HCT116 (cell line): ENCODE results near the gene TBATA. TPM values are rescaled to one million over a fixed set of nuclear protein-coding genes. Genes with fewer than 3 reads are reported as not detected.

ENCODE experiments used
- ATAC-seq: fragments of 200-7000 bp; cut with Tn5 transposase; 2 replicates; pipeline ENCODE4 v1.9.1; 2020; ENCODE audit warnings: mild to moderate bottlenecking, moderate library complexity
- BruUV-seq: library from RNA; stranded (reverse); fragments of 400-500 nt; replicated peaks from 2 replicates; lab custom pipeline; 2021; lab: Mats Ljungman, UMichigan
- CTCF ChIA-PET: fragments of 300-600 bp; sonication (Branson Sonifier 250); formaldehyde crosslinking; loops from one replicate; lab custom pipeline; 2021; ENCODE audit warnings: antibody characterized with exemption; lab: Charles Lee
- POLR2A ChIA-PET: fragments of 300-600, 350-600 bp; sonication (Branson Sonifier 250); formaldehyde crosslinking; loops from one replicate; lab custom pipeline; 2021; ENCODE audit warnings: antibody characterized with exemption; lab: Charles Lee
- RAD21 ChIA-PET, 2 experiments: fragments of 300-600 bp; sonication (Branson Sonifier 250); formaldehyde crosslinking; loops; one replicate each; lab custom pipeline; 2023; ENCODE audit warnings: low total read pairs in 2 of 2; ENCODE audit not compliant: uncharacterized antibody in 2 of 2, unreplicated experiment in 2 of 2, low non-redundant PET in 1 of 2; lab: Charles Lee
- DNase-seq: peaks from one replicate; pipeline ENCODE4 v3.0.0-alpha.2; 2010; ENCODE audit warnings: low read depth, low spot score
- H2AFZ ChIP-seq: fragments of 200-600 bp; shearing (Covaris generic), sonication (generic); 2 replicates; pipeline ENCODE4 v1.6.1; 2017; ENCODE audit warnings: low read depth, mixed run types, mixed read lengths, antibody characterized with exemption, low read length; ENCODE audit not compliant: poor library complexity, severe bottlenecking
- H3K27ac ChIP-seq: 2 replicates; pipeline ENCODE4 v1.5.1; 2012; ENCODE audit warnings: low read depth, low read length
- H3K27me3 ChIP-seq: fragments of 200-600 bp; sonication (generic); 2 replicates; pipeline ENCODE4 v1.6.1; 2016; ENCODE audit warnings: mixed run types, low read length, mixed read lengths; ENCODE audit not compliant: insufficient read depth
- H3K36me3 ChIP-seq, 2 experiments: fragments of 200-500 bp in 1 of 2; fragments of 200-600 bp in 1 of 2; sonication (Bioruptor generic) in 1 of 2; sonication (generic) in 1 of 2; 2 replicates each; pipeline versions ENCODE4 v1.5.1 to v1.6.1; 2014 to 2016; ENCODE audit warnings: low read length in 2 of 2, inconsistent platforms in 1 of 2, mixed read lengths in 1 of 2, mixed run types in 1 of 2; ENCODE audit not compliant: insufficient read depth in 2 of 2, control insufficient read depth in 1 of 2
- H3K4me1 ChIP-seq, 2 experiments: fragments of 200-600 bp in 1 of 2; sonication (generic) in 1 of 2; 2 replicates each; pipeline versions ENCODE4 v1.5.1 to v1.6.1; 2012 to 2017; ENCODE audit warnings: low read length in 2 of 2, inconsistent platforms in 1 of 2, mild to moderate bottlenecking in 1 of 2, mixed read lengths in 1 of 2, mixed run types in 1 of 2, moderate library complexity in 1 of 2; ENCODE audit not compliant: insufficient read depth in 2 of 2, control insufficient read depth in 1 of 2
- H3K4me2 ChIP-seq: fragments of 200-600 bp; sonication (generic); 2 replicates; pipeline ENCODE4 v1.6.1; 2017; ENCODE audit warnings: mixed run types, low read length, mixed read lengths
- H3K4me3 ChIP-seq, 2 experiments: fragments of 200-600 bp in 1 of 2; sonication (generic) in 1 of 2; replicated peaks in 1 of 2; 2 replicates each; pipeline ENCODE4 v1.5.1; 2011 to 2016; ENCODE audit warnings: low read length in 2 of 2, control low read depth in 1 of 2, low read depth in 1 of 2, mild to moderate bottlenecking in 1 of 2, mixed read lengths in 1 of 2, mixed run types in 1 of 2
- H3K79me2 ChIP-seq: fragments of 200-600 bp; sonication (generic); 2 replicates; pipeline ENCODE4 v1.6.1; 2017; ENCODE audit warnings: mild to moderate bottlenecking, mixed run types, low read length, moderate library complexity, mixed read lengths; ENCODE audit not compliant: insufficient read depth
- H3K9ac ChIP-seq: fragments of 200-600 bp; sonication (generic); 2 replicates; pipeline ENCODE4 v1.6.1; 2016; ENCODE audit warnings: low read length, mixed read lengths
- H3K9me2 ChIP-seq: fragments of 200-600 bp; sonication (generic), shearing (Covaris generic); 2 replicates; pipeline ENCODE4 v1.6.1; 2017; ENCODE audit warnings: mixed run types, mild to moderate bottlenecking, moderate library complexity; ENCODE audit not compliant: insufficient read depth
- H3K9me3 ChIP-seq, 2 experiments: fragments of 200-500 bp in 1 of 2; fragments of 200-600 bp in 1 of 2; sonication (Bioruptor generic) in 1 of 2; sonication (generic) in 1 of 2; 2 replicates each; pipeline ENCODE4 v1.6.1; 2014 to 2017; ENCODE audit warnings: low read length in 2 of 2, mixed read lengths in 2 of 2, inconsistent platforms in 1 of 2, low read depth in 1 of 2, mild to moderate bottlenecking in 1 of 2, mixed run types in 1 of 2, moderate library complexity in 1 of 2; ENCODE audit not compliant: control insufficient read depth in 1 of 2, insufficient read depth in 1 of 2
- H4K20me1 ChIP-seq: fragments of 200-600 bp; sonication (generic), shearing (Covaris generic); 2 replicates; pipeline ENCODE4 v1.6.1; 2017; ENCODE audit warnings: mixed run types, mild to moderate bottlenecking, moderate library complexity; ENCODE audit not compliant: insufficient read depth
- CBX3 ChIP-seq: IDR thresholded peaks from 2 replicates; pipeline ENCODE4 v1.6.1; 2012; ENCODE audit warnings: low read depth
- CEBPB ChIP-seq: IDR thresholded peaks from 2 replicates; pipeline ENCODE4 v1.6.1; 2012; ENCODE audit warnings: low read depth
- CTCF ChIP-seq, 3 experiments: fragments of 200-600 bp in 1 of 3; sonication (generic) in 1 of 3; IDR thresholded peaks in 2 of 3; conservative IDR thresholded peaks in 1 of 3; 2 replicates each; pipeline ENCODE4 v1.5.1; 2012 to 2017; ENCODE audit warnings: low read depth in 2 of 3, low read length in 2 of 3, antibody characterized with exemption in 1 of 3, borderline replicate concordance in 1 of 3, control low read depth in 1 of 3, mild to moderate bottlenecking in 1 of 3, mixed read lengths in 1 of 3, mixed run types in 1 of 3, moderate library complexity in 1 of 3; ENCODE audit not compliant: insufficient read depth in 1 of 3
- FOSL1 ChIP-seq: IDR thresholded peaks from 2 replicates; pipeline ENCODE4 v1.6.1; 2012; ENCODE audit warnings: low read depth
- JUND ChIP-seq: IDR thresholded peaks from 2 replicates; pipeline ENCODE4 v1.6.1; 2012
- RAD21 ChIP-seq: IDR thresholded peaks from 2 replicates; pipeline ENCODE4 v1.6.1; 2012; ENCODE audit warnings: low read depth, mild to moderate bottlenecking
- REST ChIP-seq: IDR thresholded peaks from 2 replicates; pipeline ENCODE4 v1.6.1; 2012; ENCODE audit warnings: low read depth
- SIN3A ChIP-seq: IDR thresholded peaks from 2 replicates; pipeline ENCODE4 v1.6.1; 2012; ENCODE audit warnings: low read depth
- SP1 ChIP-seq: IDR thresholded peaks from 2 replicates; pipeline ENCODE4 v1.6.1; 2012; ENCODE audit warnings: low read depth
- TCF7L2 ChIP-seq: IDR thresholded peaks from 2 replicates; pipeline ENCODE4 v1.7.0; 2011; ENCODE audit warnings: borderline replicate concordance, inconsistent platforms; ENCODE audit not compliant: insufficient read depth, insufficient read length; ENCODE audit errors: extremely low read depth
- ZNF274 ChIP-seq: fragments of 200-500 bp; sonication (Bioruptor generic); IDR thresholded peaks from 2 replicates; pipeline ENCODE4 v1.6.1; 2014; ENCODE audit warnings: mild to moderate bottlenecking, low read depth, low read length, inconsistent platforms
- intact Hi-C: fragments of 100-400 bp; cut with micrococcal nuclease; formaldehyde crosslinking; loops from 2 replicates; pipeline ENCODE4 v1.10.0; 2022
- total RNA-seq: library from RNA; stranded (reverse); gene quantifications from one replicate; pipeline ENCODE4 v1.2.1, GENCODE V29; 2021; ENCODE audit not compliant: unreplicated experiment
- TF ChIP-seq, protein P1 (sequence below): IDR thresholded peaks from 2 replicates; pipeline ENCODE4 v1.6.1; 2011; ENCODE audit warnings: mild to moderate bottlenecking, low read length, moderate library complexity; ENCODE audit not compliant: insufficient replicate concordance; ENCODE audit errors: extremely low read depth

Gene TBATA
- total RNA-seq, 1 experiment from 2014 or later: not detected

GRCh38 chr10:70795613-70796012 lies 10.4 kb upstream of the TBATA start:
- no peak overlapping the region for H3K4me2 ChIP-seq
- CTCF ChIA-PET: no interaction called here
- BruUV-seq: no TSS peak
- no peaks in the 10 kb centered on the region for H3K9me2 ChIP-seq
- H3K27ac ChIP-seq: no peak overlapping the region
- no peaks in the 10 kb centered on the region for H3K36me3 ChIP-seq
- no peaks in the 10 kb centered on the region for H4K20me1 ChIP-seq
- no peaks in the 10 kb centered on the region for H3K27me3 ChIP-seq
- TF ChIP-seq JUND: no peak
- no peak for TF ChIP-seq ZNF274
- TF ChIP-seq CEBPB: no peak
- ATAC-seq: no peak
- RAD21 ChIA-PET: no interaction called here
- no peaks in the 10 kb centered on the region for H3K4me1 ChIP-seq
- no peaks in the 10 kb centered on the region for H3K79me2 ChIP-seq
- H3K9ac ChIP-seq: no peak overlapping the region
- H2AFZ ChIP-seq: no peak overlapping the region
- H3K9me3 ChIP-seq: no peaks in the 10 kb centered on the region
- no peak for DNase-seq
- H3K4me3 ChIP-seq: no peak overlapping the region
- POLR2A ChIA-PET: no interaction called here
- intact Hi-C loops: no loop called here

- ChIA-PET CTCF (no interaction called here), POLR2A (no interaction called here), RAD21 (no interaction called here)
- Histone ChIP-seq H3K4me1 (peaks cover 0 to 6% of the 10 kb centered on the region in 2 experiments; a peak in 2 of 4 replicates), H3K36me3 (no peaks in the 10 kb centered on the region), H3K9ac (no peak overlapping the region), H3K4me2 (no peak overlapping the region), H3K9me3 (0 out of 4 replicates have a peak, but pooled peaks cover 0 to 3% of the 10 kb centered on the region in 2 experiments), H3K27me3 (no peaks in the 10 kb centered on the region), H4K20me1 (no peaks in the 10 kb centered on the region), H3K9me2 (no peaks in the 10 kb centered on the region), H2AFZ (no peak overlapping the region), H3K27ac (no peak overlapping the region), H3K79me2 (no peaks in the 10 kb centered on the region), H3K4me3 (no peak overlapping the region)
- DNase-seq (no peak), ATAC-seq (no peak)
- no TSS peak for BruUV-seq
- intact Hi-C loops: no loop called here
- TF ChIP-seq JUND: no peak
- TF ChIP-seq, protein P1, sequence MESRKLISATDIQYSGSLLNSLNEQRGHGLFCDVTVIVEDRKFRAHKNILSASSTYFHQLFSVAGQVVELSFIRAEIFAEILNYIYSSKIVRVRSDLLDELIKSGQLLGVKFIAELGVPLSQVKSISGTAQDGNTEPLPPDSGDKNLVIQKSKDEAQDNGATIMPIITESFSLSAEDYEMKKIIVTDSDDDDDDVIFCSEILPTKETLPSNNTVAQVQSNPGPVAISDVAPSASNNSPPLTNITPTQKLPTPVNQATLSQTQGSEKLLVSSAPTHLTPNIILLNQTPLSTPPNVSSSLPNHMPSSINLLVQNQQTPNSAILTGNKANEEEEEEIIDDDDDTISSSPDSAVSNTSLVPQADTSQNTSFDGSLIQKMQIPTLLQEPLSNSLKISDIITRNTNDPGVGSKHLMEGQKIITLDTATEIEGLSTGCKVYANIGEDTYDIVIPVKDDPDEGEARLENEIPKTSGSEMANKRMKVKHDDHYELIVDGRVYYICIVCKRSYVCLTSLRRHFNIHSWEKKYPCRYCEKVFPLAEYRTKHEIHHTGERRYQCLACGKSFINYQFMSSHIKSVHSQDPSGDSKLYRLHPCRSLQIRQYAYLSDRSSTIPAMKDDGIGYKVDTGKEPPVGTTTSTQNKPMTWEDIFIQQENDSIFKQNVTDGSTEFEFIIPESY: no peak
- TF ChIP-seq FOSL1: no peak
- TF ChIP-seq TCF7L2: no peak
- no peak for TF ChIP-seq RAD21
- no peak for TF ChIP-seq REST
- TF ChIP-seq SIN3A: no peak
- no peak for TF ChIP-seq CTCF (IDR thresholded peaks at IDR 0.05 in 2 of 3, conservative IDR thresholded peaks at IDR 0.05 in 1 of 3; ENCODE audit: borderline replicate concordance in 1 of 3, insufficient read depth in 1 of 3, low read depth in 2 of 3, low read length in 2 of 3)
- no peak for TF ChIP-seq SP1
- TF ChIP-seq CBX3: no peak
Observed at GRCh38 chr10:70791386-70792039, 6.3 kb upstream of the TBATA start.
